HG02943 (cell line): ENCODE measurements around the gene KCNC1.

Experiments
- ATAC-seq: cut with Tn5 transposase; IDR thresholded peaks from one replicate; pipeline ENCODE4 v1.9.1; 2021; ENCODE audit warnings: mild to moderate bottlenecking, low read depth, moderate library complexity; ENCODE audit not compliant: unreplicated experiment

Gene KCNC1

DNA sequence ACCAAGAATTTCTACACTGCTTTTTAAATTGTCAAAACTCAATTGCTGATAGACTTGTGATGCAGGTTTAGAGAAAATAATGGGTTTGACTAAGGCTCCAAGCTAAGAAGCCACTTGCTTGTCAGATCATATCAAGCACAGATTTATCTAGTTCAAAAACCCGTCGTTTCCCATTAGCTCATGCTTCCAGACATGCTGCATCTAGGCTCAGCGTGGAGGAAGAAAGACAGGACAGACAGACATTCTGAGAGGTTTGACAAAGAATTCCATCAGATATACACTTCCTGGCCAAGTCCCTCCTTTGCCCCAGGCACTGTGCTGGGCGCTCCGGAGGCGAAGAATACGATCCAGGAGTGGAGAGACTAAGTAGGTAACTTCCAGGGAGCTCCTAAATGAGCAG is 76.8 kb downstream of the KCNC1 start:
- no peak for ATAC-seq

DNA sequence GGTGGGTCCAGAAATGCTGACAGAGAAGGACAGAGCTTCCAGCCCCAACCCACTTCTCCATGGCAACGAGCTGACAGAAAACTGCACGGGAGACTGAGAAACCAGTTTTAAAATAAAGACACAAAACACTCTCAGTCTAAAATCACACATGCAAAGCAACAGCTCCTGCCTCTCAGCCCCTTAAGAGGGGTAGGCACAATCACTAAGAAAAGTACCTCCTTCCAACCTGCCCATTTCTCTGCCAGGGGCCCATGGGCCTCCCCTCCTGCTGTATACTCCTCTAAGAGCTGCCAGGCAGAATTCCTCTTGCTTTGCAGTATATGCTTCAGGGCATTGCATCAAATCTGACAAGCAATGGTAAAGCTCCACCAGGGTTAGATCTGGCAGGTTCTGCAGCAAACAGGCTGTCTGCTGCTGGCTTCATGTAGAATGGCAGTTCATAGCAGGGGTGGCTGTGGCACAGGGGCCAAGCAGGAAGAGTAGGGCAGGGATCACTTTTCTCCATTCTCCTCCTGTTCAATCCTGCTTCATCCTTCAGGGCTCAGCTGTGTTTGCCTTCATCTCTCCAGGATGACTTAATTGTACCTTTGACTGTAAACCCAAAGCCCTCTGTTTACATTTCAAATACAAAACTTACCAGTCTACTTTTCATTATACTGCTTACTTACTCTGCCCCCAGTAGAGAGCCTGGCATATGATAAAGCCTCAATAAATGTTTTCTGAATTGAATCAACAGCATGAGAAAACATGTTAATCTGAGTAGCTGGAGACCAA is 77.7 kb downstream of the KCNC1 start:
- ATAC-seq, result no peak

DNA sequence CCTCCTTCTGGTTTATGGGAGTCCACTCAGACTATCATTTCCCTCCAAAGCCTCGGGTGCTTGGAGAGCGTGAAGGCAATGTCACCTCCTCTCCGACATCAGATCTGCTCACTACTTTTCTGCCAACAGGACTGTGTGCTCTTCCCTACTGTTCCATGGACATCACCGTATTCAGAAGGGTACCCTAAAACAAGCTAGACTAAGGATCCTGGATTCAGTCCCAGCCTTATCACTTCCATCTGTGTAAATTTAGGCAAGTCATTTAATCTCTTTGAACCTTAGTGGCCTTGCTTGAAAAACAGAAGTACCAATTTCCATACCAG is 78.2 kb downstream of the KCNC1 start:
- no peak for ATAC-seq

DNA sequence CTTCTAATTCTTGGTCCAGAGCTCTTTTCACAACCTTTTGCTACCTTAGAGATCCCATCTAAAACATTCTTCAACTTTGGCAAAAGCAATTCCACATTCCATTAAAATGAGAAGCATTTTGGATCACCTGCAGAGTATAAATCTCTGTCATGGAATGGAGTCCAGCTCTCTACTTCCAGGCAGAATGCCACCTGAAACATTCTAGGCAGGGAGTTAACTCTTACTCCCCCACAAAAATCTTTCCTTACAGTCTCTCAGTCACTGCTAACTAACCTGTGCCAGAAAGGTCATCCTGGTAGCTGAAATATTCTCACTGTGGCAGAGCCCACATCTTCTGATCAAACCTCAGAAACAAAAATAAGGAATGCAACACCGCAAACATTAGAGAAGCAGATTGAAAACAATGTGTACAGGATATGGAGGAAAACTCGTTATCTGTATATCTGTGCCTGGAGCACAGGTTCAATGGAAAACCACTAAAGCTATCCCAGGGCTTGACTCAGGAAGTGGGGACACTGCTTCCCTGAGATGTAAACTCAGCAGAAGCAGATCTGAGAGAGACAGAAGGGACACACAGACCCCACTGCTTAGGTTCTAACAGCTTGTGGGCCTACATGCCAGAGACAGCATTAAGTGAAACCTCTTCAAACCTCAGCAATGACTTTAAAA is 78.9 kb downstream of the KCNC1 start:
- no peak for ATAC-seq

DNA sequence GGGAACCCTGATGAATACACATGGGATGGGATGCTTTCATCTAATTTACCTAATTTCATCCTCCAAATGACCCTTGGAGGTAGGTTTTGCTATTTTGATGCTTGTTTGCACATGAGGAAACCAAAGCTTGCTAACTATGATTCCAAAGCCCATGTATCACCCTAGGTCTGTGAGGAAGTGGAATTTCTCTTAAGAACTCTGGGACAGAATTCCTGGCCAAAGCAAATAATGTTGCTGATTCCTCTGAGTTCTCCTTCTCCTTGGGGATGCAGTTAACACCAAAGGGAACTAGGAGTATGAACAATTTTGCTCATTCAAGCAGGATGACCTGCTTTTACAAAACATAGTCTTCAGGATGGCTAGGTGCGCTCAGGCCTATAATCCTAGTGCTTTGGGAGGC is 80.0 kb downstream of the KCNC1 start:
- no peak for ATAC-seq

DNA sequence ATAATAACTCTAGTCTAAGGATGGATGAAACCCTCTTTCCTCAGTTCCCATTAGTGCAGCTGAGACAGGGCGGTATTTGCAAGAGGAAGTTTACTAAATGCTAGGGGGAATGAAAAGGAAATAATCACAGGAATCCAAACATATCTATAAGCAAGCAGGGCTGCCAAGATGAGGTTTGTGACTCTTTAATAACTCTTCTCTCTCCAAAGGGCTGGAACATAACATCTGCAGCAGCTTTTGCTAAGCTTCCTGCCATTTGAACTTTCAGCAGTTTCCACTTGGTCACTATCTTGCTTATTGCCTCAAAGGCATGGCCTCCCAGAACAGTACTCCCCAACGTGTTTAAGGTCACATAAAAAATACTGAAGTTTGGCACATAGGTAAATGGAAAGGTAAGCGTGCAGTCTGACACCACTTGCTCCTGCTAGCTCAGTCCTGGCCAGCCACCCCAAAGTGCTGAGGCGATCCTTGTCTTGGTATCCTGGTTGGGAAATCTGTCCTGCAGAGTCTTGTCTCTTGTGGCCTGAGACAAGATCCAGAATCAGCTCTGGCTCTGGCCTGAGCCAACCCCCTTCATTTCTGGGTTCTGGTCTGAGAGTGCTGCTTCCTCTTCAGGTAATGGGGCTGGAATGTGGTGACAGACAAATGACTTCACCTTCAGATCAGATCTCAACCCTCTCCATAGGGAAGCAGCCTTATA is 81.8 kb downstream of the KCNC1 start:
- ATAC-seq, result no peak

DNA sequence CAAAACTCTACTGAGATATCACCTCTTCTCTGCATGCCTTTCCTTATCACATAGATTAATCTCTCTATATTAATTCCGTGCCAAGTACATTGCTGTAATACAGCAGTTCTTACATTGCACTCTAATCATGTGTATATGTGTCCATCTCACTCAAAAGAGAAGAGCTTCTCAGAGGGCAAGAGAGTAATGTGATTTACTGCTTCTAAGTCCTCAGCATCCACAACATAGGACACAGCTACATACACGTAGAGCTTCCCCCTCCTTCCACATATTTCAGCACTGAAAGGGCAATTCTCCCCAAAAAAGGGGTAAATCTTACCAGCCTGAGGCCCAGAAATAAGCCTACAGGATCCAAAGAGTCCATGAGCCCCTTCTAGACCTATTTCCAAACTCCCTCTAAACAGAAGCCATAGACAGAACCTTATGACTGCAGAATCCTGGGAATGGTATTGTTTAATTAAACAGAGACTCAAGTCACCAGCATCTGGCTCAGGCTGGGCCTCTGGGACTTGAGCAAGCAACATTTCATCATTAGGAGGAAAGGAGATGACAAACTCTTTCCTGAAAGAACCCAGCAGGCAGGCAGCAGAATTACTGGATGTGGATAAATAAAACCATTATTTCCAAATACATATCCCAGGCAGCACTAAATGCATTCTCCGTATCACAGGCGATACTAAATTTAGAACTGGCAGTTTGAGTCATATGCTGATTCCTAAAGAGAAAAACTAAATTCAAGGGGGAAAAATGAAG is 87.2 kb downstream of the KCNC1 start:
- ATAC-seq, result no peak

DNA sequence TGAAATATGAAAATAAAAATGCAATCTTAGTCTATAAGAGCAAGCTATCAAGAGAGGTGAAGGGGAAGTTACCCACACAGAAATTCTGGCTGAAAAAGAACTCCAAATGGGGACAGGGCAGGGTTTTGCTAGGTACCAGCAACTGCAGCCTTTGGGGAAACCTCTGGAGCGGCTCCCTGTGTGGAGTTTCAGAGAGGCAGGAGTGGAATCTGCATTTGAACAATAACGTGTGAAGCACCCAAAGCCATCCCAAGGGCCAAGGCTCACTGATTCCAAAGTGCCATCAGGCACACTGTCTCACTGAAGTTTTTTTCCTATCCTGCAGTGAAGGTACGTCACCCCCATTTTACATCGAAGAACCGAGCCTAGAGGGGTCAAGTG is 87.8 kb downstream of the KCNC1 start:
- ATAC-seq, result no peak

DNA sequence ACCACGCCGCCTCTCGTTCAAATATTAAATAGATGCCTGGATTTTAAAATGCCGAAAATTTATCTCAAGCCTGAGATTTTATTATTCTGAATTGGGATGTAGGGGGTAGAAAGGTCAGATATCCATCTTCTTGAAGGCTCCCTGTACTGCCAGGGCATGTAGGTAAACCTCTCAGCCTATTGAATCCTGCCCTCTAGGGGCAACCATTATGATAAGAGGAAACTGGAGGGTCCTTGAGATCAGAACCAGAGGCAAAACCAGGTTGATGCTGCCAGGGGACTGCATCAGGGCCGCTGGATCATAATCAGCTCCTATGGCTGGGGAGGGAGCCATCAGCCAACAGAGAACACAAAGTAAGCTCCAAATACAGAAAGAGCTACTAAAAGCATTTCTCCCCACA is 92.4 kb downstream of the KCNC1 start:
- no peak for ATAC-seq

DNA sequence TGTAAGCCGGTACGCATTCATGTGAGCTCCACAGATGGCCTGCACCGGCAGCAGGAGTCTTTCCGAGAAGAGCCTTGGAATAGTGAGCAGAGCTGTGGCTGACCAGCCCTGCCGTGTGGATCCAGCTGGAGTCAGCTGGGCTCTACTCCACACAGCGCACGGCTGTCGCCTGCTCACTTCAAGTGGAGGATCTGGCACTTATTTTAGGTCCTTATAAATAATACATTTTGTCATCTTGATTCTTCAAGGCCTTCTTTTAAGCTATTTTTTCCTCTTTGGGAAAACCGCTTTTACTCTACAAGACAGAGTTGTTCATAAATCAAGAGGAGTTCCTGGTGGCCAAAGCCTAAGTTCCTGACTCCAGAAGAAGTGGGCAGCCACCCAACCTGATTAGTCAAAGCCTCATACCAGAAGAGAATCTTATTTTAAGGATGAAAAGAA is 93.8 kb downstream of the KCNC1 start:
- no peak for ATAC-seq

DNA sequence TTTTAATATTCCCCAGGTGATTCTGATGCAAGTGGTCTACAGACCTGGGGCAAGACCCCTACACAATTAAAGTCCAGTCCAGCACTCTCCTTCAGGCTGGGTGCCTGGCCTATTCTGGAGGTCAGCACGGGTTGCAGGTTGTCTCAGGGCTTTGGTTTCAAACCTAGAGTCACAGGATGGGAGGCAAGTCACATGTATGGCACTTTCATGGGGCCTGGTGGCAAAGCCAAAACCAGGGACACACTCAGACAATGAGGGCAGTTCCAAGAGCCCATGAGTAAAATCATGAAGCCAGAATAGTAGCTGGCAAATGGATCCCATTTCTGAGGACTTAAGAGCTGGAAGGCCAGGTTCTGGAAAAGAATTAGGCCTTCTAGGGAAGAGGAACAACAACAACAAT is 96.6 kb downstream of the KCNC1 start:
- no peak for ATAC-seq

DNA sequence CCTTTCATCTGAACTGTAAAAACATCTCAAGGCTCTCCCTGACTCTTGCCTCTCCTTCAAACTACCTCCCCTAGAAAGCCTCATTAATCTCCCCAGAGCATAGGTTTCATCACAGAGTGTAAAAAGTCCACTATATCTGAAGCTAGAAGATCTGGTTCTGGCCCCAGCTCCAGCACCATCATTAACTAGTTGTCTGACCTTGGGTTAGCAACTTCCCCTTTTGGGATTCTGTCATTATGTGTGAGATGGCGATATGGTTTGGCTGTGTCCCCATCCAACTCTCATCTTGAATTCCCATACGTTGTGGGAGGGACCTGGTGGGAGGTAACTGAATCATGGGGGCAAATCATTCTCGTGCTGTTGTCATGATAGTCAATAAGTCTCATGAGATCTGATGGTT is 97.3 kb downstream of the KCNC1 start:
- no peak for ATAC-seq
